ENCODE results near the gene NLRP10.

The NLRP10 gene

GRCh38 chr11:8002676-8003075 lies 37.4 kb upstream of the NLRP10 start:
- no peak overlapping the region for H3K4me3 ChIP-seq (ENCODE audit: low read depth, low read length)
- H3K36me3 ChIP-seq (ENCODE audit: control insufficient read depth in 2 of 2, insufficient read depth in 1 of 2, low read length in 2 of 2): peaks cover 9 to 29% of the 10 kb centered on the region in 2 experiments; a peak in 2 of 3 replicates
- no peak overlapping the region for H3K27ac ChIP-seq (ENCODE audit: extremely low read depth, low read depth, low read length)
- TF ChIP-seq AEBP2 (tag by site-specific recombination; IDR thresholded peaks at IDR 0.05; ENCODE audit: borderline replicate concordance) (no peak), ZBTB7A (tag by site-specific recombination; IDR thresholded peaks at IDR 0.05; ENCODE audit: low read depth) (no peak), ZNF560 (tag by site-specific recombination; IDR thresholded peaks at IDR 0.05; ENCODE audit: borderline replicate concordance) (no peak), ZNF621 (tag by site-specific recombination; IDR thresholded peaks at IDR 0.05) (no peak), ZNF350 (tag by site-specific recombination; IDR thresholded peaks at IDR 0.05) (no peak), ZSCAN16 (tag by site-specific recombination; IDR thresholded peaks at IDR 0.05) (no peak), ZNF394 (tag by site-specific recombination; IDR thresholded peaks at IDR 0.05; ENCODE audit: borderline replicate concordance) (no peak), PRDM1 (tag by site-specific recombination; IDR thresholded peaks at IDR 0.05) (no peak), ZFP37 (tag by site-specific recombination; IDR thresholded peaks at IDR 0.05) (no peak), ZNF223 (tag by site-specific recombination; IDR thresholded peaks at IDR 0.05) (no peak), ZNF792 (tag by site-specific recombination; IDR thresholded peaks at IDR 0.05) (no peak), ZBTB20 (tag by site-specific recombination; IDR thresholded peaks at IDR 0.05) (no peak), ZNF510 (tag by site-specific recombination; IDR thresholded peaks at IDR 0.05; ENCODE audit: insufficient replicate concordance) (no peak)
- ChIA-PET CTCF (interaction anchor here (1.1 to 11.0 kb wide), 4 partner anchors 31 to 91 kb away, joined by 3 to 532 read pairs (median 4); no protein-coding TSS in a partner anchor), POLR2A (interaction anchor here (1.2 kb wide), 1 partner anchor 96 kb away, joined by 3 read pairs; no protein-coding TSS in a partner anchor)
- H3K4me1 ChIP-seq (ENCODE audit: control insufficient read depth, insufficient read depth, low read length): no peaks in the 10 kb centered on the region
- H3K9me3 ChIP-seq (ENCODE audit: control insufficient read depth, insufficient read depth, low read depth, low read length): no peaks in the 10 kb centered on the region

- Histone ChIP-seq H3K27ac (ENCODE audit: extremely low read depth, low read depth, low read length) (no peak overlapping the region), H3K4me3 (ENCODE audit: low read depth, low read length) (no peak overlapping the region), H3K36me3 (ENCODE audit: control insufficient read depth in 2 of 2, insufficient read depth in 1 of 2, low read length in 2 of 2) (peaks cover 15 to 51% of the 10 kb centered on the region in 2 experiments; a peak in 2 of 3 replicates), H3K9me3 (ENCODE audit: control insufficient read depth, insufficient read depth, low read depth, low read length) (no peaks in the 10 kb centered on the region), H3K4me1 (ENCODE audit: control insufficient read depth, insufficient read depth, low read length) (no peaks in the 10 kb centered on the region)
- CTCF ChIA-PET: interaction anchor here (2.6 kb wide), 1 partner anchor 90 kb away, joined by 9 read pairs; no protein-coding TSS in a partner anchor
- POLR2A ChIA-PET: no interaction called here
- TF ChIP-seq ZNF561 (tag by site-specific recombination; IDR thresholded peaks at IDR 0.05; ENCODE audit: borderline replicate concordance) (no peak), ZNF555 (tag by site-specific recombination; conservative IDR thresholded peaks at IDR 0.05) (no peak), ZNF558 (tag by site-specific recombination; IDR thresholded peaks at IDR 0.05) (no peak), ZBTB20 (tag by site-specific recombination; IDR thresholded peaks at IDR 0.05) (no peak), ZNF623 (tag by site-specific recombination; IDR thresholded peaks at IDR 0.05) (no peak)
These were observed 35.1 kb upstream of the NLRP10 start for GRCh38 chr11:8000390-8000789.

GRCh38 chr11:7999795-8000194 lies 34.5 kb upstream of the NLRP10 start:
- Histone ChIP-seq H3K4me1 (ENCODE audit: control insufficient read depth, insufficient read depth, low read length) (no peaks in the 10 kb centered on the region), H3K36me3 (ENCODE audit: control insufficient read depth in 2 of 2, insufficient read depth in 1 of 2, low read length in 2 of 2) (peaks cover 15 to 57% of the 10 kb centered on the region in 2 experiments; a peak in 2 of 3 replicates), H3K27ac (ENCODE audit: extremely low read depth, low read depth, low read length) (no peak overlapping the region), H3K9me3 (ENCODE audit: control insufficient read depth, insufficient read depth, low read depth, low read length) (no peaks in the 10 kb centered on the region), H3K4me3 (ENCODE audit: low read depth, low read length) (no peak overlapping the region)
- POLR2A ChIA-PET: no interaction called here
- CTCF ChIA-PET: interaction anchor here (0.7 to 2.6 kb wide), 6 partner anchors 11 to 105 kb away, joined by 3 to 9 read pairs (median 4); no protein-coding TSS in a partner anchor
- no peak for TF ChIP-seq ZNF600 (tag by site-specific recombination; IDR thresholded peaks at IDR 0.05)
- TF ChIP-seq ZNF792 (tag by site-specific recombination; IDR thresholded peaks at IDR 0.05): no peak
- TF ChIP-seq ZNF776 (tag by site-specific recombination; IDR thresholded peaks at IDR 0.05; ENCODE audit: borderline replicate concordance): no peak
- TF ChIP-seq HOXD13 (CRISPR knock-in tag; IDR thresholded peaks at IDR 0.05; ENCODE audit: borderline replicate concordance): no peak
- TF ChIP-seq ZNF785 (tag by site-specific recombination; IDR thresholded peaks at IDR 0.05): no peak
- TF ChIP-seq ZBTB10 (tag by site-specific recombination; IDR thresholded peaks at IDR 0.05): no peak
- no peak for TF ChIP-seq WT1 (tag by site-specific recombination; IDR thresholded peaks at IDR 0.05)
- no peak for TF ChIP-seq ZNF514 (tag by site-specific recombination; IDR thresholded peaks at IDR 0.05)
- TF ChIP-seq ZNF280D (tag by site-specific recombination; IDR thresholded peaks at IDR 0.05): no peak
- TF ChIP-seq ZNF629 (tag by site-specific recombination; IDR thresholded peaks at IDR 0.05): no peak

Data from HEK293 (cell line).